ENCODE measurements around the gene P2RY6.

DNA sequence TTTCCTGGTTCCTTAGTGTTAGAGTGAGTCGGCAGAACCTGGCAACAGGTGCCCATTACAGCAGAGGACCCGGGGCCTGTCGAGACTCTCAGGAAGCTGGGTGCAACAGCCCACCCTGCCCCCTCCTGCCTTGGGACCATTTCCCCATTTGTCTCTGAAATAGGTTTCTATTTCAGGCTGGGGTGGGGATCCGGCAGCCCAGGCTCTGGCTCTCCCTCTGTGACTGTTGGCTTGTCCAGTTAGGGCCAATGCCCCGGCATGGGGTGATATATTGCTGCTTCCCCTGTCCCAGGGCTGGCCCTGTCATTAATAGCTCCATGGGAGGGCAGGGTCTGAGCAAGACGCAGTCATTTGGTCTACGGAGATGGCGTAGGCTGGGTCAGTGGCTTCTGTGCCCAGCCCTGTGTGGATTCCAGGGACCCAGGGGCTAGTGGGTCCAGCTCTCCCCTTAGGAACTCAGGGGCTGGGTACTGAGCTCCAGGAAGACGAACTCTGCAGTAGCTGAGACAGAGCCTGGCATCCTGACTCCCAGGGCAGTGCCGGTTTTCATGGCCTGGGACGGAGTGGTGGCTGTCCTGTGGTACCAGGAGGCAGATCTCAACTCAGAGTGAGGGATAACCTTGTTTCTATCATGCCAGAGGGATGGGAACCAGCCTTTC is 2.7 kb downstream of the P2RY6 start:
- TF ChIP-seq, protein P1, sequence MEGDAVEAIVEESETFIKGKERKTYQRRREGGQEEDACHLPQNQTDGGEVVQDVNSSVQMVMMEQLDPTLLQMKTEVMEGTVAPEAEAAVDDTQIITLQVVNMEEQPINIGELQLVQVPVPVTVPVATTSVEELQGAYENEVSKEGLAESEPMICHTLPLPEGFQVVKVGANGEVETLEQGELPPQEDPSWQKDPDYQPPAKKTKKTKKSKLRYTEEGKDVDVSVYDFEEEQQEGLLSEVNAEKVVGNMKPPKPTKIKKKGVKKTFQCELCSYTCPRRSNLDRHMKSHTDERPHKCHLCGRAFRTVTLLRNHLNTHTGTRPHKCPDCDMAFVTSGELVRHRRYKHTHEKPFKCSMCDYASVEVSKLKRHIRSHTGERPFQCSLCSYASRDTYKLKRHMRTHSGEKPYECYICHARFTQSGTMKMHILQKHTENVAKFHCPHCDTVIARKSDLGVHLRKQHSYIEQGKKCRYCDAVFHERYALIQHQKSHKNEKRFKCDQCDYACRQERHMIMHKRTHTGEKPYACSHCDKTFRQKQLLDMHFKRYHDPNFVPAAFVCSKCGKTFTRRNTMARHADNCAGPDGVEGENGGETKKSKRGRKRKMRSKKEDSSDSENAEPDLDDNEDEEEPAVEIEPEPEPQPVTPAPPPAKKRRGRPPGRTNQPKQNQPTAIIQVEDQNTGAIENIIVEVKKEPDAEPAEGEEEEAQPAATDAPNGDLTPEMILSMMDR (IDR thresholded peaks at IDR 0.05; ENCODE audit: low read depth, low read length): no peak
- no peak for TF ChIP-seq POLR2A (IDR thresholded peaks at IDR 0.05; ENCODE audit: extremely low read depth, insufficient read length)
- TF ChIP-seq, protein P2, sequence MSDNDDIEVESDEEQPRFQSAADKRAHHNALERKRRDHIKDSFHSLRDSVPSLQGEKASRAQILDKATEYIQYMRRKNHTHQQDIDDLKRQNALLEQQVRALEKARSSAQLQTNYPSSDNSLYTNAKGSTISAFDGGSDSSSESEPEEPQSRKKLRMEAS (IDR thresholded peaks at IDR 0.05; ENCODE audit: low read depth, low read length): no peak
